Natural killer cell (primary cell): ENCODE data around the gene CSRP1. TPM values are rescaled to one million over a fixed set of nuclear protein-coding genes. Genes with fewer than 3 reads are reported as not detected.

Experiments used
- ATAC-seq, 3 donors: fragments of 150-1000 bp in 2 of 3; fragments of 200-7000 bp in 1 of 3; cut with Tn5 transposase; 1 replicate in 1 of 3; 2 replicates in 2 of 3; pipeline ENCODE4 v1.10.0; 2021; ENCODE audit warnings: mild to moderate bottlenecking in 2 of 3, moderate library complexity in 2 of 3
- DNase-seq, 2 donors: peaks; one replicate each; pipeline versions ENCODE4 v3.0.0 to v3.0.0-alpha.2; 2013 to 2021; ENCODE audit warnings: mixed read lengths in 1 of 2
- H3K27ac ChIP-seq: one replicate; pipeline ENCODE4 v1.5.1; 2013; ENCODE audit warnings: mild to moderate bottlenecking, low read length
- H3K27me3 ChIP-seq: one replicate; pipeline ENCODE4 v1.6.1; 2013; ENCODE audit warnings: low read length; ENCODE audit not compliant: control insufficient read depth, insufficient read depth
- H3K36me3 ChIP-seq: one replicate; pipeline ENCODE4 v1.6.1; 2013; ENCODE audit warnings: low read length; ENCODE audit not compliant: control insufficient read depth, insufficient read depth
- H3K4me1 ChIP-seq: one replicate; pipeline ENCODE4 v1.6.1; 2013; ENCODE audit warnings: low read length; ENCODE audit not compliant: control insufficient read depth, insufficient read depth
- H3K4me3 ChIP-seq: one replicate; pipeline ENCODE4 v1.5.1; 2013; ENCODE audit warnings: low read length
- H3K9me3 ChIP-seq: one replicate; pipeline ENCODE4 v1.6.1; 2013; ENCODE audit warnings: low read length; ENCODE audit not compliant: control insufficient read depth, insufficient read depth
- H3K27ac Mint-ChIP-seq, 2 donors: one replicate each; pipeline ENCODE4 v1.8.0; 2022; ENCODE audit warnings: mild to moderate bottlenecking in 2 of 2, mixed read lengths in 2 of 2, moderate library complexity in 1 of 2
- H3K27me3 Mint-ChIP-seq, 2 donors: one replicate each; pipeline ENCODE4 v1.8.0; 2022; ENCODE audit warnings: low read depth in 2 of 2, mixed read lengths in 2 of 2
- H3K36me3 Mint-ChIP-seq: one replicate; pipeline ENCODE4 v1.8.0; 2022; ENCODE audit warnings: mixed read lengths
- H3K4me1 Mint-ChIP-seq, 2 donors: one replicate each; pipeline ENCODE4 v1.8.0; 2022; ENCODE audit warnings: mixed read lengths in 2 of 2
- H3K4me3 Mint-ChIP-seq: one replicate; pipeline ENCODE4 v1.8.0; 2022; ENCODE audit warnings: mild to moderate bottlenecking, moderate library complexity, mixed read lengths
- H3K9me3 Mint-ChIP-seq, 2 donors: one replicate each; pipeline ENCODE4 v1.8.0; 2022; ENCODE audit warnings: mixed read lengths in 2 of 2
- CTCF ChIP-seq: fragments of 200-600 bp; IDR thresholded peaks from one replicate; pipeline ENCODE4 v1.8.0; 2022; ENCODE audit warnings: antibody characterized with exemption
- WGBS: methylation state at CpG from one replicate; pipeline ENCODE4 v1.1.7; 2013; ENCODE audit warnings: missing lambda C conversion rate; ENCODE audit not compliant: insufficient coverage; 5-methylcytosine and 5-hydroxymethylcytosine counted together
- intact Hi-C: fragments of 100-400 bp; cut with micrococcal nuclease; formaldehyde crosslinking; loops from one replicate; pipeline ENCODE4 v1.14.2; 2022
- total RNA-seq, 4 donors: library from RNA; stranded (reverse); fragments of 120-200 nt in 1 of 4; gene quantifications; one replicate each; pipeline versions ENCODE4 v1.2.3 to v1.2.4, GENCODE V29; 2013 to 2022

Gene CSRP1
- total RNA-seq, 3 donors from 2014 or later (not counting 1 experiment from before 2014, with no cell fraction given): 36.9 to 48.4 (median 44.1) TPM

DNA sequence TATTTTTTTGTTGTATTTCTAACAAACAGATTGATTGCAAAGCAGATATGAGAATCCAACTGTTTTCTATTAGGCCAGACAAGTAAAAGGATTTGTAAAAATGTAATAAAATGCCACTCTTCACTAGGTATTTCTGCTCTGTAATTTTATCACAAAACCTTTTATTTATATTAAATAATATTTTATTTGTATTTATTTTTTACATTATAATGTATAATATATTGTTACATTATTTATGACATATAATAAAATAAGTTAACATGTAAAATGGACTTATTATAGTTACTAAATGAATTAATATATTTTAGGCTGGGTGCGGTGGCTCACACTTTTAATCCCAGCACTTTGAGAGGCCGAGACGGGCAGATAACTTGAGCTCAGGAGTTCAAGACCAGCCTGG is 72.7 kb downstream of the CSRP1 start:
- WGBS: 94% methylated on average over 3 of the region's 3 CpGs
- no peak for DNase-seq
- no peak overlapping the region for H3K27ac ChIP-seq
- no peaks in the 10 kb centered on the region for H3K36me3 ChIP-seq
- H3K27me3 Mint-ChIP-seq: peaks cover 9 to 13% of the 10 kb centered on the region in 2 donors
- H3K4me1 Mint-ChIP-seq: peaks cover 10% of the 10 kb centered on the region in 2 donors
- peaks cover 3% of the 10 kb centered on the region for H3K4me1 ChIP-seq
- ATAC-seq: no peak
- H3K27me3 ChIP-seq: no peaks in the 10 kb centered on the region
- H3K9me3 ChIP-seq: no peaks in the 10 kb centered on the region
- TF ChIP-seq CTCF: no peak
- H3K36me3 Mint-ChIP-seq: no peaks in the 10 kb centered on the region
- no peak overlapping the region for H3K4me3 Mint-ChIP-seq
- H3K9me3 Mint-ChIP-seq: no peaks in the 10 kb centered on the region
- H3K4me3 ChIP-seq: no peak overlapping the region
- H3K27ac Mint-ChIP-seq: no peak overlapping the region
- intact Hi-C loops: no loop called here

DNA sequence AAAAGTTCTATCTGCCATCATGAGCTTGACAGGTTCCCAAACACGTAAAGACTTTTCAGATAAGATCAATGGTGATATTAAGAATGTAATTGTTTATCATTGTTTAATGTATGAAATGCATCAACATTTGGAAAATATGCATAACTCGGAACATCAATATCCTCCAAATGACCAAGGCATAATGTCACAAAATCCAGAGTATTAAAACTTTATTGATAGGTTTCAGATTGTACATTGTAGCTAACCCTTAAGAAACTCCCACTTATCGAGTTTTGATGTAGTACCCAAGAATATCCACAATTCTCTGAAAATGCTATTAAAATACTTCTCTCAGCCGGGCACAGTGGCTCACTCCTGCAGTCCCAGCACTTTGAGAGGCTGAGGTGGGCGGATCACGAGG is 73.3 kb downstream of the CSRP1 start:
- Mint-ChIP-seq H3K9me3 (no peaks in the 10 kb centered on the region), H3K4me1 (peaks cover 10% of the 10 kb centered on the region in 2 donors), H3K27me3 (peaks cover 13 to 15% of the 10 kb centered on the region in 2 donors), H3K27ac (no peak overlapping the region), H3K4me3 (no peak overlapping the region), H3K36me3 (no peaks in the 10 kb centered on the region)
- intact Hi-C loops: no loop called here
- H3K9me3 ChIP-seq: no peaks in the 10 kb centered on the region
- no peak overlapping the region for H3K4me3 ChIP-seq
- DNase-seq (no peak), ATAC-seq (no peak)
- WGBS: 90% methylated on average over 5 of the region's 6 CpGs
- TF ChIP-seq CTCF: no peak
- H3K27ac ChIP-seq: no peak overlapping the region
- no peaks in the 10 kb centered on the region for H3K27me3 ChIP-seq
- no peaks in the 10 kb centered on the region for H3K36me3 ChIP-seq
- peaks cover 3% of the 10 kb centered on the region for H3K4me1 ChIP-seq

Other genes starting within 250 kb of the CSRP1 start
- gene PKP1, start 223.6 kb downstream of the CSRP1 start, total RNA-seq: not detected
- not detected for gene TNNT2, start 129.4 kb downstream of the CSRP1 start, total RNA-seq
- under 1 TPM in 1 of 3 donors, not detected in 2; 0.68 TPM for gene LAD1, start 107.8 kb downstream of the CSRP1 start, total RNA-seq
- gene TNNI1, start 85.4 kb downstream of the CSRP1 start, total RNA-seq: under 1 TPM in 1 of 3 donors, not detected in 2; 0.08 TPM
- gene PHLDA3, start 37.9 kb downstream of the CSRP1 start, total RNA-seq: 1 to 10 TPM in 2 of 3 donors, under 1 TPM in 1; 0.63 to 1.7 (median 1.1) TPM
- gene NAV1, start 32.0 kb upstream of the CSRP1 start, total RNA-seq: 1 to 10 TPM; 2.5 to 3.9 (median 2.8) TPM